Measurements from ENCODE around the gene PIM3.

- TF ChIP-seq CTCF (IDR thresholded peaks at IDR 0.05) (no peak), ZFX (IDR thresholded peaks at IDR 0.05; ENCODE audit: borderline replicate concordance) (no peak)
Measured at GRCh38 chr22:49928185-49928495, 32.4 kb upstream of the PIM3 start.
